ENCODE measurements around the gene CHST11.

GRCh38 chr12:104727726-104728465 lies 271.1 kb downstream of the CHST11 start:
- no peak for TF ChIP-seq CTCF (IDR thresholded peaks at IDR 0.05)
- TF ChIP-seq POLR2A (IDR thresholded peaks at IDR 0.05; ENCODE audit: low read depth): no peak

Data from esophagus muscularis mucosa (tissue), 3 donors.